CD4-positive, alpha-beta T cell treated with Interleukin-4 for 1 hour (primary cell): ENCODE results near the gene ARL5A.

ENCODE experiments used
- DNase-seq, 2 donors: peaks; one replicate each; pipeline ENCODE4 v3.0.0-alpha.2; 2020 to 2022

The ARL5A gene

GRCh38 chr2:151840216-151841046, 12.2 kb upstream of the ARL5A start:
- DNase-seq = peak in 1 of 2 donors; percentile 8

GRCh38 chr2:151837926-151838325, 9.7 kb upstream of the ARL5A start:
- DNase-seq = no peak

GRCh38 chr2:151833984-151834383, 5.8 kb upstream of the ARL5A start:
- no peak for DNase-seq

GRCh38 chr2:151830961-151831360, 2.7 kb upstream of the ARL5A start:
- no peak for DNase-seq

GRCh38 chr2:151828890-151829324, 686 bp upstream of the ARL5A start:
- DNase-seq = no peak

GRCh38 chr2:151827564-151828142, 568 bp downstream of the ARL5A start:
- peak in 1 of 2 donors; percentile 18 for DNase-seq

- DNase-seq = peak in 1 of 2 donors; percentile 36
Measured at GRCh38 chr2:151826737-151827157, 1.5 kb downstream of the ARL5A start.

GRCh38 chr2:151824886-151825285, 3.3 kb downstream of the ARL5A start:
- DNase-seq = no peak

GRCh38 chr2:151823651-151824050, 4.6 kb downstream of the ARL5A start:
- no peak for DNase-seq

- no peak for DNase-seq
Measured at GRCh38 chr2:151819920-151820319, 8.3 kb downstream of the ARL5A start.

- DNase-seq = no peak
Measured at GRCh38 chr2:151817929-151818328, 10.3 kb downstream of the ARL5A start.

GRCh38 chr2:151816843-151817242, 11.4 kb downstream of the ARL5A start:
- DNase-seq = no peak

- DNase-seq = no peak
Measured at GRCh38 chr2:151815821-151816489, 12.3 kb downstream of the ARL5A start.

GRCh38 chr2:151810489-151810888, 17.7 kb downstream of the ARL5A start:
- no peak for DNase-seq

- no peak for DNase-seq
Measured at GRCh38 chr2:151809073-151809383, 19.2 kb downstream of the ARL5A start.

GRCh38 chr2:151808258-151809072, 19.8 kb downstream of the ARL5A start:
- DNase-seq = peak in 1 of 2 donors; percentile 59

GRCh38 chr2:151805961-151806360, 22.3 kb downstream of the ARL5A start:
- no peak for DNase-seq

- no peak for DNase-seq
Measured at GRCh38 chr2:151805343-151805742, 22.9 kb downstream of the ARL5A start.

- no peak for DNase-seq
Measured at GRCh38 chr2:151803811-151804210, 24.4 kb downstream of the ARL5A start.

- DNase-seq = no peak
Measured at GRCh38 chr2:151802315-151802714, 25.9 kb downstream of the ARL5A start.

GRCh38 chr2:151799886-151800292, 28.3 kb downstream of the ARL5A start:
- no peak for DNase-seq

- DNase-seq = no peak
Measured at GRCh38 chr2:151796774-151797173, 31.4 kb downstream of the ARL5A start.

- DNase-seq = no peak
Measured at GRCh38 chr2:151795646-151796240, 32.5 kb downstream of the ARL5A start.
